Neural crest cell (in vitro differentiated cells): ENCODE measurements around the gene CSMD2. TPM values are rescaled to one million over a fixed set of nuclear protein-coding genes. Genes with fewer than 3 reads are reported as not detected.
"Not testable (repeated sequence)": the region's sequence is repeated elsewhere in the genome, so short reads cannot be mapped to it uniquely, and the experiment has no call there.

ENCODE experiments used
- DNase-seq: peaks from one replicate; pipeline ENCODE4 v3.0.0; 2021; ENCODE audit warnings: low read depth, mixed read lengths, low spot score
- H3K27ac Mint-ChIP-seq: one replicate; pipeline ENCODE4 v1.8.0; 2021; ENCODE audit warnings: mild to moderate bottlenecking, mixed read lengths; ENCODE audit not compliant: unreplicated experiment
- H3K27me3 Mint-ChIP-seq: 2 replicates; pipeline ENCODE4 v1.8.0; 2021; ENCODE audit warnings: low read depth, mild to moderate bottlenecking, mixed read lengths
- H3K36me3 Mint-ChIP-seq: 2 replicates; pipeline ENCODE4 v1.8.0; 2021; ENCODE audit warnings: low read depth, mild to moderate bottlenecking, mixed read lengths
- H3K4me1 Mint-ChIP-seq: 2 replicates; pipeline ENCODE4 v1.8.0; 2021; ENCODE audit warnings: mixed read lengths
- H3K4me3 Mint-ChIP-seq: one replicate; pipeline ENCODE4 v1.8.0; 2021; ENCODE audit warnings: mild to moderate bottlenecking, mixed read lengths
- H3K9me3 Mint-ChIP-seq: 2 replicates; pipeline ENCODE4 v1.8.0; 2021; ENCODE audit warnings: mixed read lengths
- CTCF ChIP-seq: fragments of 200-600 bp; sonication (generic); conservative IDR thresholded peaks from 2 replicates; pipeline ENCODE4 v1.5.0; 2021; ENCODE audit warnings: antibody characterized with exemption, mild to moderate bottlenecking
- total RNA-seq: library from RNA; stranded (reverse); gene quantifications from 2 replicates; pipeline ENCODE4 v1.2.1, GENCODE V29; 2021

The CSMD2 gene
- total RNA-seq, 1 donor from 2014 or later: 0.40 TPM

DNA sequence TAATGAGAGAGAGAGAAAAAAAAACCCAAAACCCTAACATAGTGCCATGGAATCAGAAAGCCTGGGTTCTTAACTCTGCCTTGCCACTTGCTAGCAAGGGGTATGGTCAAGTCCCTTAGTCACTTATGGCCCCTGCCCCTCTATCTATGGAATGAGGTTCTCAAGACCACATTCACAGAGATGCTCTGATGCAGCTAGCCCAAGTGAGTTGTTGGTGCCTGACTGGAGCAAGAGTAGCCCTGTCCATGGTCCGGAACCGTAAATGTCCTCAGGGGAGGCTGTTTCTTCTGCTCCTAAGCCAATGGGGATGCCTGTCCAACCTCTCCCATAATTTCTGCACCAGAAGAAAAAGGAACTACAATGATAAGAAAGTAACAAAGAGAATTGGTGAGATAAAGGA, 56.8 kb downstream of the CSMD2 start:
- no peak overlapping the region for H3K4me3 Mint-ChIP-seq
- H3K9me3 Mint-ChIP-seq: no peaks in the 10 kb centered on the region
- H3K27ac Mint-ChIP-seq: no peak overlapping the region
- no peaks in the 10 kb centered on the region for H3K36me3 Mint-ChIP-seq
- peaks cover 7% of the 10 kb centered on the region for H3K27me3 Mint-ChIP-seq
- no peak for TF ChIP-seq CTCF
- no peaks in the 10 kb centered on the region for H3K4me1 Mint-ChIP-seq
- no peak for DNase-seq

DNA sequence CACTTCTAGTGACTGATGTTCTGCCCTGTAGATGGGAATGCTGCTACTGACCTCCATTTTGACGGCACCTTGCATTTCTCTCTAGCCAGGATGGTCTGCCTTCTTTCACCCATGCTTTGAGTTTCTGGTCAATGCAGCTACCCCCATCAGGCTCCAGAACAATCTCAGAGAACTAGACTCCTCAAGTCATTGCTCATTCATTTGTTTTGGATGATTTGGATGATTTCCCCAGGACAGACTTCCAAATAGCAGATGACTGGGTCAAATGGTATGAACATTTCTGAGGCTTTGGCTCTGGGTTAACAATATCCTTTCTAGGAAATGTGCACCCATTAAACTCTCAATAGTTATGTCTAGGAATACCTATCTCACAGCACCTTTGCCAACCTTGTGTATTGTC, 63.9 kb downstream of the CSMD2 start:
- no peak for TF ChIP-seq CTCF
- no peaks in the 10 kb centered on the region for H3K4me1 Mint-ChIP-seq
- H3K4me3 Mint-ChIP-seq: no peak overlapping the region
- no peaks in the 10 kb centered on the region for H3K36me3 Mint-ChIP-seq
- no peak for DNase-seq
- H3K27me3 Mint-ChIP-seq: peaks cover 36% of the 10 kb centered on the region
- H3K27ac Mint-ChIP-seq: no peak overlapping the region
- no peaks in the 10 kb centered on the region for H3K9me3 Mint-ChIP-seq

DNA sequence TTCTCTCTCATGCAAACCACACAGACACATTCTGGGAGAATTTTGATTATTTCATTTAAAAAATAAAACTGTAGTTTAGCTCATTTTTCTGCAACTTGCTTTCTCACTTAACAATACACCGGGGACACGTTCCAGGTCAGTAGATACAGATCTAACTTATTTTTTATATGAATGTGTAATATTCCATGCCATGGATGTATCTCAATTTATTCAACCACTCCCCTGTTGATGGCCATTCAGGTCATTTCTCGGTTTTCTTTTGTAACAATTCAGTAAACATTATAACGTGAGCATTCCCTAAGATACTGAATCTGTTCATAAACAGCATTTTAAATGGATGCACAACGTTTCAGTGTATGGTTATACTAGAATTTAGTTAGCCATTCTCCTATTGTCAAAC, 64.7 kb downstream of the CSMD2 start:
- H3K27ac Mint-ChIP-seq: no peak overlapping the region
- DNase-seq: no peak
- no peak for TF ChIP-seq CTCF
- H3K4me3 Mint-ChIP-seq: no peak overlapping the region
- no peaks in the 10 kb centered on the region for H3K4me1 Mint-ChIP-seq
- peaks cover 33% of the 10 kb centered on the region for H3K27me3 Mint-ChIP-seq
- H3K9me3 Mint-ChIP-seq: no peaks in the 10 kb centered on the region
- H3K36me3 Mint-ChIP-seq: no peaks in the 10 kb centered on the region

GRCh38 chr1:34092399-34092798, 72.6 kb downstream of the CSMD2 start:
- H3K9me3 Mint-ChIP-seq, H3K27me3 Mint-ChIP-seq, DNase-seq, H3K27ac Mint-ChIP-seq, H3K4me1 Mint-ChIP-seq, H3K36me3 Mint-ChIP-seq, H3K4me3 Mint-ChIP-seq: not testable (repeated sequence)

DNA sequence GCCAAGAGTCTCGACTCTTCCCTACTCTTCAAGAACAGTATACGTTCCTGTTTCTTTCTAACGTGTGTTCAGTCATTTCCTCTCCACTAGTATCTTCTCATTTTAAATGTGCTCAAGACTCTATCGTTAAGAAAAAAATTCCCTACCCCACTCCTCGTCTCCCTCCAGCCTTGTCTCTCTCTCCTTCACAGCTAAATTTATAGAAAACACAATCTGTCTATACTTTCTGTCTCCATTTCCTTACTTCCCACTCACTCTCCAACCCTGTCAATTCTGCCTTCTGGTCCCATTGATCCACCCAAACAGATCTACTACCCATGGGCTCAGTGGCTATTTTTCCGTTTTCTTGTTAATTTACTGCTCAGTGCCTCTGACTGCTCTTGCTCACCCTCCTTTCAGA, 75.3 kb downstream of the CSMD2 start:
- no peak overlapping the region for H3K4me3 Mint-ChIP-seq
- no peak for DNase-seq
- no peak for TF ChIP-seq CTCF
- H3K9me3 Mint-ChIP-seq: peaks cover 4% of the 10 kb centered on the region
- no peak overlapping the region for H3K27ac Mint-ChIP-seq
- no peaks in the 10 kb centered on the region for H3K27me3 Mint-ChIP-seq
- H3K4me1 Mint-ChIP-seq: peaks cover 5% of the 10 kb centered on the region
- peaks cover 3% of the 10 kb centered on the region for H3K36me3 Mint-ChIP-seq

GRCh38 chr1:34087986-34088385, 77.0 kb downstream of the CSMD2 start:
- Mint-ChIP-seq H3K4me3 (no peak overlapping the region), H3K36me3 (peaks cover 7% of the 10 kb centered on the region), H3K27me3 (no peaks in the 10 kb centered on the region), H3K4me1 (peaks cover 5% of the 10 kb centered on the region), H3K9me3 (peaks cover 9% of the 10 kb centered on the region), H3K27ac (no peak overlapping the region)
- no peak for TF ChIP-seq CTCF
- DNase-seq: no peak
